ENCODE measurements around the gene BMPR1B. TPM values are rescaled to one million over a fixed set of nuclear protein-coding genes. Genes with fewer than 3 reads are reported as not detected.

BMPR1B gene
- total and polyA plus RNA-seq, 2 of the 4 experiments (the other 2 are of a cell fraction) = 0.24 to 0.90 TPM

- TF ChIP-seq MAFK (IDR thresholded peaks at IDR 0.05; ENCODE audit: low read depth, low read length) = no peak
- TF ChIP-seq FOS (IDR thresholded peaks at IDR 0.05; ENCODE audit: low read depth, low read length) = no peak
- no peak for TF ChIP-seq RFX5 (IDR thresholded peaks at IDR 0.05; ENCODE audit: low read depth, low read length)
- no peak for TF ChIP-seq SMC3 (IDR thresholded peaks at IDR 0.05; ENCODE audit: low read depth, low read length)
- TF ChIP-seq CHD1 (IDR thresholded peaks at IDR 0.05; ENCODE audit: low read depth, low read length) = no peak
- TF ChIP-seq RAD21 (IDR thresholded peaks at IDR 0.05; ENCODE audit: low read length) = no peak
- TF ChIP-seq, protein P1, sequence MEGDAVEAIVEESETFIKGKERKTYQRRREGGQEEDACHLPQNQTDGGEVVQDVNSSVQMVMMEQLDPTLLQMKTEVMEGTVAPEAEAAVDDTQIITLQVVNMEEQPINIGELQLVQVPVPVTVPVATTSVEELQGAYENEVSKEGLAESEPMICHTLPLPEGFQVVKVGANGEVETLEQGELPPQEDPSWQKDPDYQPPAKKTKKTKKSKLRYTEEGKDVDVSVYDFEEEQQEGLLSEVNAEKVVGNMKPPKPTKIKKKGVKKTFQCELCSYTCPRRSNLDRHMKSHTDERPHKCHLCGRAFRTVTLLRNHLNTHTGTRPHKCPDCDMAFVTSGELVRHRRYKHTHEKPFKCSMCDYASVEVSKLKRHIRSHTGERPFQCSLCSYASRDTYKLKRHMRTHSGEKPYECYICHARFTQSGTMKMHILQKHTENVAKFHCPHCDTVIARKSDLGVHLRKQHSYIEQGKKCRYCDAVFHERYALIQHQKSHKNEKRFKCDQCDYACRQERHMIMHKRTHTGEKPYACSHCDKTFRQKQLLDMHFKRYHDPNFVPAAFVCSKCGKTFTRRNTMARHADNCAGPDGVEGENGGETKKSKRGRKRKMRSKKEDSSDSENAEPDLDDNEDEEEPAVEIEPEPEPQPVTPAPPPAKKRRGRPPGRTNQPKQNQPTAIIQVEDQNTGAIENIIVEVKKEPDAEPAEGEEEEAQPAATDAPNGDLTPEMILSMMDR (conservative IDR thresholded peaks at IDR 0.05; ENCODE audit: low read depth, low read length) = no peak
- no peak for TF ChIP-seq USF2 (IDR thresholded peaks at IDR 0.05; ENCODE audit: low read depth, low read length)
- TF ChIP-seq BHLHE40 (IDR thresholded peaks at IDR 0.05; ENCODE audit: low read depth, low read length) = no peak
- TF ChIP-seq ELK1 (IDR thresholded peaks at IDR 0.05; ENCODE audit: borderline replicate concordance, low read depth, low read length) = no peak
- TF ChIP-seq NFE2L2 (IDR thresholded peaks at IDR 0.05; ENCODE audit: low read depth, low read length) = no peak
- TF ChIP-seq CEBPB (IDR thresholded peaks at IDR 0.05; ENCODE audit: low read depth, low read length) = no peak
- TF ChIP-seq MXI1 (IDR thresholded peaks at IDR 0.05; ENCODE audit: borderline replicate concordance, low read depth, low read length) = no peak
- peak overlapping the region; percentile 57; the same call in 1 of the 2 replicates for H3K4me2 ChIP-seq (ENCODE audit: low read depth, low read length)
- no CpG with 5 or more reads among the region's 2 CpGs for WGBS, 2 experiments (ENCODE audit: extremely low coverage in 2 of 2, insufficient read length in 1 of 2)
These were observed 48.6 kb downstream of the BMPR1B start for GRCh38 chr4:94806376-94806775.

More at GRCh38 chr4:94806376-94806775, 48.6 kb downstream of the BMPR1B start:
- Histone ChIP-seq H4K5ac (ENCODE audit: low read depth, low read length) (no peak overlapping the region), H4K91ac (ENCODE audit: insufficient read depth, low read depth, low read length) (no peak overlapping the region), H3K9me1 (ENCODE audit: insufficient read depth, low read length) (peaks cover 3% of the 10 kb centered on the region; the same call in 1 of the 2 replicates), H3K9ac (ENCODE audit: low read depth, low read length) (no peak overlapping the region), H3K4ac (ENCODE audit: low read depth, low read length) (no peak overlapping the region), H2BK120ac (ENCODE audit: low read depth, low read length) (no peak overlapping the region), H3K9me3 (ENCODE audit: control insufficient read depth, insufficient read depth, low read length) (no peaks in the 10 kb centered on the region), H3K23ac (ENCODE audit: low read depth, low read length) (no peak overlapping the region), H3K56ac (ENCODE audit: extremely low read depth, insufficient read depth, low read length) (no peak overlapping the region), H4K20me1 (ENCODE audit: insufficient read depth, low read length) (no peaks in the 10 kb centered on the region), H2BK5ac (ENCODE audit: low read depth, low read length, poor library complexity, severe bottlenecking) (peak overlapping the region; percentile 42), H4K8ac (ENCODE audit: low read depth in 2 of 2, low read length in 2 of 2) (no peak overlapping the region), H2AK9ac (replicated peaks; ENCODE audit: low read depth, low read length, poor library complexity) (no peak overlapping the region), H2AFZ (replicated peaks; ENCODE audit: low read length, poor library complexity) (no peak overlapping the region), H2AK5ac (ENCODE audit: low read depth, low read length) (no peak overlapping the region), H2BK15ac (ENCODE audit: low read depth, low read length) (no peak overlapping the region), H2BK20ac (ENCODE audit: low read depth, low read length) (no peak overlapping the region), H3K14ac (replicated peaks; ENCODE audit: low read depth, low read length) (0 out of 2 replicates have a peak overlapping the region, but pooled peaks have one; percentile 40), H3K27me3 (ENCODE audit: control insufficient read depth, insufficient read depth, low read length) (no peaks in the 10 kb centered on the region), H3K18ac (ENCODE audit: low read depth, low read length) (no peak overlapping the region), H3K27ac (ENCODE audit: insufficient read depth, low read length) (no peak overlapping the region), H3K4me1 (ENCODE audit: control insufficient read depth, insufficient read depth, low read length) (no peaks in the 10 kb centered on the region), H3K4me3 (ENCODE audit: insufficient read depth, low read depth, low read length) (no peak overlapping the region), H3K36me3 (ENCODE audit: control insufficient read depth, insufficient read depth, low read length) (no peaks in the 10 kb centered on the region), H3K79me1 (ENCODE audit: low read depth in 1 of 2, low read length in 2 of 2) (no peaks in the 10 kb centered on the region)
- intact Hi-C loops (cut with micrococcal nuclease) (loop anchor here (5.0 kb wide), 1 partner anchor 91 kb away; no protein-coding TSS in a partner anchor), dilution Hi-C loops (cut with HindIII; ENCODE audit: low sequenced_read_pairs, unreplicated experiment) (no loop called here), in situ Hi-C loops (cut with MboI; ENCODE audit: low sequenced_read_pairs) (no loop called here)
- peak; percentile 75 for ATAC-seq (ENCODE audit: low read depth)
- peak; percentile 30 for DNase-seq
- ChIA-PET POLR2A (ENCODE audit: unreplicated experiment) (no interaction called here), CTCF (no interaction called here)
- no TSS peak for BruUV-seq (replicated peaks)

Data from IMR-90 (cell line).